Stimulated activated naive CD4-positive, alpha-beta T cell (primary cell): ENCODE measurements around the gene CCDC7.
A peak's percentile ranks its signal among the peaks of the same experiment; 100 is the strongest.
"Not testable (repeated sequence)": the region's sequence is repeated elsewhere in the genome, so short reads cannot be mapped to it uniquely, and the experiment has no call there.

Experiments used
- DNase-seq, 6 experiments: peaks; one replicate each; lab custom pipeline; 2025; lab: John Stamatoyannopoulos, UW

The CCDC7 gene

DNA sequence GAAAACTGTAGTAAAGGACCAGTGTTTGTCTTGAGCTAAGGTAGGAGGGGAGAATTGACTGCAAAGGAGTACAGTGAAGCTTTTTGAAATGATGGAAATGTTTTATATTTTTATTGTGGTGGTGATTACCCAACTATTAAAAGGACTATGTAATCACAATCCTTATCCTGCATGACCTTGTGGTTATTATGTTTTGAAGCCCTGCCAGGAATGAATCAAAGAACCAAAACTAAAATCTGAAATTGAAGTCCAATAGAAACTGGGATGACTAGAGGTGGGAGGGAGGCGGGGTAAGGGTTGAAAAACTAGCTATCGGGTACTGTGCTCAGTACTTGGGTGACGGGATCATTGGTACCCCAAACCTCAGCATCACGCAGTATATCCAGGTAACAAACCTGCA is 8.2 kb downstream of the CCDC7 start:
- DNase-seq = no peak

- DNase-seq = peak; percentile 9 to 89 (median 62)
Observed at GRCh38 chr10:32459051-32459698, 13.2 kb downstream of the CCDC7 start.

GRCh38 chr10:32461203-32461602 is 15.3 kb downstream of the CCDC7 start:
- DNase-seq = no peak

DNA sequence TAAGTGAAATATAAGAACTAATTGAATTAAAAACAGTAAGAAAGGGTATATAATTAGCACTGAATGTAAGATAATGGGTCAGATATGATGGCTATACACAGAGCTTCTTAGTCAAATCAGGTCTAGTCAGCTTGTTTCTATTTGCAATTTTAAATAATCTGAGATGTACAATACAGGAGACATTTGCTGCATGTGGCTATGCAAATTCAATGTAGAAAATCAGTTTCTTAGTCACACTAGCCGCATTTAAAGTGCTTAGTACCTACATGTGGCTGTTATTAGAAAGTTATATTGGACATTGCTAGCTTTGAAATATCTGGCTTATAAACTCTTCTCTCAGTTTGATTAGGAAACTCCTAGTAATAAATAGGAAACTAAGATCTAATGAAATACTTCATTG is 25.3 kb downstream of the CCDC7 start:
- no peak for DNase-seq

DNA sequence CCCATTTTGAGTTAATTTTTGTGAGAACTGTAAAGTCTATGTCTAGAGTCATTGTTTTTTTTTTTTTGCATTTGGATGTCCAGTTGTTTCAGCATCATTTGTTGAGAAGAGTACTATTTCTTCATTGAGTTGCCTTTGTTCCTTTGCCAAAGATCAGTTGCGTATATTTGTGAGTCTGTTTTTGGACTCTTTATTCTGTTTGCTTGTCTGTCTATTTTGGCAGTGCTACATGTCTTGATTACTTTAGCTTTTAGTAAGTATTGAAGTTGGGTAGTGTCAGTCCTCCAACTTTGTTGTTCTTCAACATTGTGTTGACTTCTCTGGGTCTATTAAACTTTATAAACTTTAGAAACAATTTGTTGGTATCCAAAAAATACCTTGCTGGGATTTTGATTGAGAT is 31.6 kb downstream of the CCDC7 start:
- no peak for DNase-seq

DNA sequence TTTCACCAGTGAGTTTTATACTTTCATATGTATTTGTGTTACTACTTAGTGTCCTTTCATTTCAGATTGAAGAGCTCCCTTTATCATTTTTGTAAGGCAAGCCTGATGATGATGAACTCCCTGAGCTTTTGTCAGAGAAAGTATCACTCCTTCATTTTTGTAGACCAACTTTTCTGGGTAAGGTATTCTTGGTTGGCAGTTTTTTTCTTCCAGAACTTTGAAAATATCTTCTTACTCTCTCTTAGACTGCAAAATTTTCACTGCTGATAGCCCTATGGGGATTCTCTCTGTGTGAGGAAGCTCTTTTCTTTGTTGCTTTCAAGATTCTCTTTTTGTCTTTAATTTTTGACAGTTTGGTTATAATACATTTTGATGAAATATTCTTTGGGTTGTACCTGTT is 35.7 kb downstream of the CCDC7 start:
- DNase-seq = no peak

DNA sequence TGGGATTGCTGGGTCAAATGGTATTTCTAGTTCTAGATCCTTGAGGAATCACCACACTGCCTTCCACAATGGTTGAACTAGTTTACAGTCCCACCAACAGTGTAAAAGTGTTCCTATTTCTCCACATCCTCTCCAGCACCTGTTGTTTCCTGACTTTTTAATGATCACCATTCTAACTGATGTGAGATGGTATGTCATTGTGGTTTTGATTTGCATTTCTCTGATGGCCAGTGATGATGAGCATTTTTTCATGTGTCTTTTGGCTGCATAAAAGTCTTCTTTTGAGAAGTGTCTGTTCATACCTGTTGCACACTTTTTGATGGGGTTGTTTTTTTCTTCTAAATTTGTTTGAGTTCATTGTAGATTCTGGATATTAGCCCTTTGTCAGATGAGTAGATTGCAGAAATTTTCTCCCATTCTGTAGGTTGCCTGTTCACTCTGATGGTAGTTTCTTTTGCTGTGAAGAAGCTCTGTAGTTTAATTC is 37.1 kb downstream of the CCDC7 start:
- not testable (repeated sequence) for DNase-seq

DNA sequence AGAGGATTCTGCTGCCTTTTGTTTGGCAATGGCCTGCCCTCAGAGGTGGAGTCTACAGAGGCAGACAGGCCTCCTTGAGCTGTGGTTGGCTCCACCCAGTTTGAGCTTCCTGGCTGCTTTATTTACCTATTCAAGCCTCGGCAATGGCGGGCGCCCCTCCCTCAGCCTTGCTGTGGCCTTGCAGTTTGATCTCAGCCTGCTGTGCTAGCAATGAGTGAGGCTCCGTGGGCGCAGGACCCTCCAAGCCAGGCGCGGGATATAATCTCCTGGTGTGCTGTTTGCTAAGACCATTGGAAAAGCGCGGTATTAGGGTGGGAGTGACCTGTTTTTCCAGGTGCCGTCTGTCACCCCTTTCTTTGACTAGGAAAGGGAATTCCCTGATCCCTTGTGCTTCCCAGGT is 42.1 kb downstream of the CCDC7 start:
- not testable (repeated sequence) for DNase-seq

DNA sequence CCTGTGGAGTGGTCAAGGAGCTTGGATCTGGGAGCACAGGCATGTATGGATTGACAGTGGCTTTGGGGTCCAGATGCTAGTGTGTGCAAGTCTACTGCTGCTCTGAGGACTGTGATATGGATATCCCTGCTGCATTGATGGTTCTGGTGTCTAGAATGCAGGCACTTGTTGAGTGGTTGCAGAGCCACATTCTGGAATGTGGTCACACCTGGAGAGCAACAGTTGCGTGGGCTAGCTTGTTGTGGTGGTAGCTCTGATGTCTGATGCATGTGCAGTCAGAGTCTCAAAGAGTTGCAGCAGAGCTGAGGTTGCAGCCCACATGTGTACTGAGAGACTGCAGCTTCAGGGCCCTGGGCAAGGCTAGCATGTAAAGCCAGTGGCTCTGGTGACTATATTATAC is 43.2 kb downstream of the CCDC7 start:
- DNase-seq = no peak

DNA sequence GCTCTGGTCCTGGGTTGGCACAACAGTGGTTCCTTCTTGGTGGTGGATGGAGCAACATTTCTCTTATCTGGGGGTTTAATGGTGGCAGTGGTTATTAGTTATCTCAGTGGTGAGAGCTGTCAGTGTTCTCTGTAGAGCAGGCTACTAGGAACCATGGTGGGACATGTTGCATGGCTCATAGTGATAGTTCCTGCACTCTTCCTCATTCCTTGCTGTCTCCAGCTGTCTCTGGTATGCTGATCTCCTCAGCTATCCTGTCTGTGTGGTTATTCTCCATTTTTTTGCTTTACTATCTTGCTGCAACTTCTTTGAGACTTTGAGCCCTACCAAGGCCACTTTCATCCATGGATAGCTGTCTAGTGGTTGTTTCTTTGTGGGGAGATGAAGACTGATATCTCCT is 44.0 kb downstream of the CCDC7 start:
- DNase-seq = no peak

- DNase-seq = not testable (repeated sequence)
Observed at GRCh38 chr10:32494562-32494961, 48.6 kb downstream of the CCDC7 start.

DNA sequence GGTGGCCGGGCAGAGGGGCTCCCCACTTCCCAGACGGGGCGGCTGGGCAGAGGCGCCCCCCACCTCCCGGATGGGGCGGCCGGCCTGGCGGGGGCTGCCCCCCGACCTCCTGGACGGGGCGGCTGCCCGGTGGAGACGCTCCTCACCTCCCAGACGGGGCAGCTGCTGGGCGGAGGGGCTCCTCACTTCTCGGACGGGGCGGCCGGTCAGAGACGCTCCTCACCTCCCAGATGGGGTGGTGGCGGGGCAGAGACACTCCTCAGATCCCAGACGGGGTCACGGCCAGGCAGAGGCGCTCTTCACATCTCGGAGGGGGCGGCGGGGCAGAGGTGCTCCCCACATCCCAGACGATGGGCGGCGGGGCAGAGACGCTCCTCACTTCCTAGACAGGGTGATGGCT is 54.2 kb downstream of the CCDC7 start:
- not testable (repeated sequence) for DNase-seq

- no peak for DNase-seq
Observed at GRCh38 chr10:32501906-32502305, 56.0 kb downstream of the CCDC7 start.

DNA sequence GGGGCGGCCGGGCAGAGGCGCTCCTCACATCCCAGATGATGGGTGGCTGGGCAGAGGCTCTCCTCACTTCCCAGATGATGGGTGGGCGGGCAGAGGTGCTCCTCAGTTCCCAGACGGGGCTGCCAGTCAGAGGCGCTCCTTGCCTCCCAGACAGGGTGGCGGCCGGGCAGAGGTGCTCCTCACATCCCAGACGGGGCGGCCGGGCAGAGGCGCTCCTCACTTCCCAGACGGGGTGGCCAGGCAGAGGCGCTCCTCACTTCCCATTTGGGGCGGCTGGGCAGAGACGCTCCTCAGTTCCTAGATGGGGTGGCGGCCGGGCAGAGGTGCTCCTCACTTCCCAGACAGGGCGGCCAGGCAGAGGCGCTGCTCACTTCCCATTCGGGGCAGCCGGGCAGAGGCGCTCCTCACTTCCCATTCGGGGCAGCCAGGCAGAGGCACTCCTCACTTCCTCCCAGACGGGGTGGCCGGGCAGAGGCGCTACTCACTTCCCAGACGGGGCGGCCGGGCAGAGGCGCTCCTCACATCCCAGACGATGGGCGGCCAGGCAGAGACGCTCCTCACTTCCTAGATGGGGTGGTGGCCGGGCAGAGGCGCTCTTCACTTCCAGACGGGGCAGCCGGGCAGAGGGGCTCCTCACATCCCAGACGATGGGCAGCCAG is 60.0 kb downstream of the CCDC7 start:
- DNase-seq = not testable (repeated sequence)

GRCh38 chr10:32511599-32511998 is 65.7 kb downstream of the CCDC7 start:
- DNase-seq = no peak

- DNase-seq = no peak
Observed at GRCh38 chr10:32516567-32517495, 70.9 kb downstream of the CCDC7 start.

DNA sequence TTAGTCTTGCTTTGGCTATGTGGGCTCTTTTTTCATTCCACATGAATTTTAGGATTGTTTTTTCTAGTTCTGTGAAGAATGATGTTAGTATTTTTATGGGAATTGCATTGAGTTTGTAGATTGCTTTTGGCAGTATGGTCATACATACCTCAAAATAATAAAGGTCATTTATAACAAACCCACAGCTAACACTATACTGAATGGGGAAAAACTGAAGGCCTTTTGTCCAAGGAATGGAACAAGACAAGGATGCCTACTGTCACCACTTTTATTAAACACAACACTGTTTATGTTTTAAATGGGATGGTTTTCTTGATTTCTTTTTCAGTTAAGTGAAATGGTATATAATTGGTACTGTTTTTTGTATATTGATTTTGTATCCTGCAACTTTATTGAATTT is 84.3 kb downstream of the CCDC7 start:
- DNase-seq = no peak

- no peak for DNase-seq
Observed at GRCh38 chr10:32538256-32538655, 92.3 kb downstream of the CCDC7 start.

DNA sequence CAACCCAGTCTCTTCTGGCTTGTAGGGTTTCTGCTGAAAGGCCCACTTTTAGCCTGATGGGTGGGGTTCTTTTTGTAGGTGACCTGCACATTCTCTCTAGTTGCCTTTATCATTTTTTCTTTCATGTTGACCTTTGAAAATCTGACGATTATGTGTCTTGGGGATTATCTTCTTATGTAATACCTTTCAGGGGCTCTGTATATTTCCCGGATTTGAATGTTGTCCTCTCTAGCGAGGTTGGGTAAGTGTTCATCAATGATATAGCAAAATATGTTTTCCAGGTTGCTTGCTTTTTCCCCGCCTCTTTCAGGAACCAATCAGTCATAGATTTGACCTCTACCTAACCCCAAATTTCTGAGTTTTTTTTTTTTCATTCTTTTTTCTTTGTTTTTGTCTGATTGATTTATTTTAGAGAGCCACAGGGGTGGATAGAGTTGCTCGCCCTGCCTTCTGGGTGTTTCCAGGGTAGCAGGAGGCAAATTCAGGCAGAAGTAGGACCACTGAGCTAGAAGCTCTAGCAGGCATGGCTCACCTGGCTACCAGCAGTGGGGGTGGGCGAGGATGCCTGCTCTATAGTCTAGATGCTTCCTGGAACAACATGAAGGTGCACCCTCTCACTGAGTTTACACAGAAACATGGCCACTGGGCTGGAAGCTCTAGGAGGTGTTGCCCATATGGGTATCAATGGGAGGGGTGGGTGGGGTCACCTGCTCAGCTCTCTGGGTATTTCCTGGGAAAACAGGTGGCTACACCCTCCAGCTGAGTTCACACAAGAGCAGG is 94.9 kb downstream of the CCDC7 start:
- DNase-seq = no peak

- no peak for DNase-seq
Observed at GRCh38 chr10:32548208-32548607, 102.3 kb downstream of the CCDC7 start.

DNA sequence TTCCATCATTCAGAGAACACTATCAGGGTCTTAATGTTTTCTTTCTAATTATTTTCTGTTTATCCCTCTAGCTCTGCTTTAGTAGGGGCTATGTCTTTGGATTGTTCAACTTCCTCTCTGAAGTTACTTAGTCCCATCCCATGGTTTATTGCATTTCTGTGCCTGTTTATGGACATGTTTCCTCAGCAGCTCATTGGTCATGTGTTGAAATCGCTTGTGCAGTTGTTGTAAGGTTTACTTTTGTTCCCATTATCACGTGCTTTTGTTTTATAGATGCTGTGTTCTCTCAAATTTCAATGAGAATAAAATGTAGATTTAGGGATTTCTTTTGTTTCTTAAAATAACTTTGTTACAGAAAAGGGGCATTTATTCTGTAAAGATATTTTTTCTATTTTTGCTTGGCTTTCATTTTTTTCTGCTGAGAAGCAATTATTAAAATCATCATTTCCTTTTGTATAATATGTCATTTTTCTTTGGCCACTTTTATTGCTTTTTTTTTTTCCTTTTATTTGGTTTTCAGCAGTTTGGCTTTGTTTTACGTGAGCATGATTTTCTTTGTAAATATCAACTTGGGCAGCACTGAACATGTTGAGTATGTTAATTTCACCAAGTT is 110.9 kb downstream of the CCDC7 start:
- no peak for DNase-seq
